HG03060 (cell line): Measurements from ENCODE around the gene LRRC38.
"Not testable (repeated sequence)": the region's sequence is repeated elsewhere in the genome, so short reads cannot be mapped to it uniquely, and the experiment has no call there.

Source experiments
- ATAC-seq: cut with Tn5 transposase; IDR thresholded peaks from one replicate; pipeline ENCODE4 v1.9.1; 2021; ENCODE audit warnings: low read depth, moderate number of reproducible peaks; ENCODE audit not compliant: unreplicated experiment

The LRRC38 gene, protein sequence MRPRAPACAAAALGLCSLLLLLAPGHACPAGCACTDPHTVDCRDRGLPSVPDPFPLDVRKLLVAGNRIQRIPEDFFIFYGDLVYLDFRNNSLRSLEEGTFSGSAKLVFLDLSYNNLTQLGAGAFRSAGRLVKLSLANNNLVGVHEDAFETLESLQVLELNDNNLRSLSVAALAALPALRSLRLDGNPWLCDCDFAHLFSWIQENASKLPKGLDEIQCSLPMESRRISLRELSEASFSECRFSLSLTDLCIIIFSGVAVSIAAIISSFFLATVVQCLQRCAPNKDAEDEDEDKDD

DNA sequence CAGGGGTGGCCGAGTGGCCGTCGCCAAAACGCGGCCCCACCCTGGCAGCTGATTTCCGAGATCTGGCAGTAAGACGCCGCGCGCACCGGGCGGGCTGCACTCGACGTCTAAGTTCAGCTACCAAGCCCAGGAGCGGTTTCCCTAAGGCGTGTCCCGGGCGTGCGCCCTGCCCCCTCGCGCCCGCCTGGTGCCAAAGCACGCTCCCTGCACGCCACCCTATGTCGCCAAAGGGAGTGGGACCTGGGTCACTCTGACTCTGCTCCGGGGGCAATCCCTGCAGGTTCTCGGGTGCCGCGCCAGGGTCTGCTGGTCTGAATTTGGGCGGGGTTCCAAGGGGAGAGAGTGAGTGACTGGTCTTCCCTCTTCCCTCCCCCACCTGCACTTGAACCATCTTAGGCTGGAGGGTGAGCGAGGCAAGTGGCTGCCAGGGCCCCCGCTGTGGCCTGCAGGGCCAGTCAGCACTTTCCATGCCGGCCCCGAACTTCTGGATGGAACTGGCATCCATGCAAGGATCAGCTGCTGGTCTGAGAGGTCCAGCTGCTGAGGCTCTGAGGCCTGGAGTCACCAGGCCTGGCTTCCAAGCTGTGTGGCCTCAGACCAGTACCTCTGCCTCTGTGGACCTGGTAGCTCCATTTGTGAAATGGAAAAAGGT lies at the start of gene LRRC38:
Gene LRRC38 (minus strand): TSS at position 109 of the 652 bp plus-strand sequence. CDS start 410 bp downstream, outside the sequence.
- no peak for ATAC-seq

GRCh38 chr1:13562981-13563380 lies 49.2 kb upstream of the LRRC38 start:
- not testable (repeated sequence) for ATAC-seq

DNA sequence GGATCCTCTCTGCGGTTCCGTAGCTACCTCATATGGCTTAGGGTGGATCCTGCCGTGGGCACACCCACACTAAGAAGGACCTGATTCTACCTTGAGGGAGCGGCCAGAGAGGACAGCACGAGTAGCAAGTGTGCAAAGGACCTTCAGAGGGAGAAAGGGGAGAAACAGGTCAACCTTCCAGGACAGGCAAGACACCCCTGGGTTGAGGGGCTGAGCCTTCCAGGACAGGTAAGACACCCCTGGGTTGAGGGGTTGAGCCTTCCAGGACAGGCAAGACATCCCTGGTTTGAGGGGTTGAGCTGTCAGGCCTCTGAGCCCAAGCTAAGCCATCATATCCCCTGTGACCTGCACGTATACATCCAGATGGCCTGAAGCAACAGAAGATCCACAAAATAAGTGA lies 46.7 kb upstream of the LRRC38 start:
- no peak for ATAC-seq

DNA sequence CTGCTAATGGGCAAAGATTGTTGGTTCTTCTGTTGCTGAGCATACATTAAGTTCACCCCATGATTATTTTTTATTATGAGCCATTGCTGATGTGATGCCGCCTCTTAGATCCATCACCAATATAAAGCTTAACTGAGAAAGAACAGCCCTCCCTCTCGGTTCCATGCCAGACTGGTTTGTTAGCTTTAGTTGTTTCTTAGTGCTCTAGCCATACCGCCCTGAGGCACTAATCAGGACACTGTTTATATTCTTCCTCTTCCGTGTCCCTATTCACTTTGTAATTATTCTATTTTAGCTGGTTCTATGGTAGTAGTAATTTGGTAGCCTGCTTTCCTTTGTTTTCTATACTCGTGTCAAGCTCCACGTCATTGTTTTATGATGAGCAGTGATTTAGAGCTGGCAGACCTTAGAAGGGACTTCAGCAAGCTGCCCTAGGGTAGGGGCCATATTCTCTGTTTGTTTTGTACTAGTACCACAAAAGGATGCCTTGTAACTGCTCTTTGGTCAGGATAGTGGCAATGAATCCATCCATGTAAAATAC lies 42.5 kb upstream of the LRRC38 start:
- no peak for ATAC-seq

- no peak for ATAC-seq
These were observed 41.0 kb upstream of the LRRC38 start for GRCh38 chr1:13554798-13555197.

GRCh38 chr1:13550663-13551062 lies 36.9 kb upstream of the LRRC38 start:
- ATAC-seq = no peak

GRCh38 chr1:13549521-13549920 lies 35.7 kb upstream of the LRRC38 start:
- ATAC-seq = no peak

DNA sequence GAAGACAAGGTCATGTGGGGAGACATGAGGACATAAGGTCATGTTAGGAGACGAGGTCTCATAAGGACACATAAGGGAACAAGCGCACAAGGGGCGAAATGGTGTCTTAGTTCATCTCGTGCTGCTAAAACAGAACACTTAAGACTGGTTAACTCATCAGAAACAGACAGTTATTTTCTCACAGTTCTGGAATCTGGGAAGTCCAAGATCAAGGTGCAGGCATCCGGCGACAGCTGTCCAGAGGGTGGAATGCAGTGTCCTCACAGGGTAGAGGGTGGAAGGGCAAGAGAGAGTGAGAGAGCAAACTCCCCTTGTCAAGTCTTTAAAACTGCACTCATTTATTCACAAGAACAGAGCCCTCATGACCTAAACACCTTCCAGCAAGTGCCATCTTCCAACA lies 35.2 kb upstream of the LRRC38 start:
- no peak for ATAC-seq

- no peak for ATAC-seq
These were observed 34.5 kb upstream of the LRRC38 start for GRCh38 chr1:13548281-13548680.

- ATAC-seq = no peak
These were observed 33.0 kb upstream of the LRRC38 start for GRCh38 chr1:13546791-13547190.

- no peak for ATAC-seq
These were observed 30.4 kb upstream of the LRRC38 start for GRCh38 chr1:13544221-13544556.

- no peak for ATAC-seq
These were observed 29.8 kb upstream of the LRRC38 start for GRCh38 chr1:13543451-13544220.

GRCh38 chr1:13541435-13542215 lies 27.8 kb upstream of the LRRC38 start:
- no peak for ATAC-seq

DNA sequence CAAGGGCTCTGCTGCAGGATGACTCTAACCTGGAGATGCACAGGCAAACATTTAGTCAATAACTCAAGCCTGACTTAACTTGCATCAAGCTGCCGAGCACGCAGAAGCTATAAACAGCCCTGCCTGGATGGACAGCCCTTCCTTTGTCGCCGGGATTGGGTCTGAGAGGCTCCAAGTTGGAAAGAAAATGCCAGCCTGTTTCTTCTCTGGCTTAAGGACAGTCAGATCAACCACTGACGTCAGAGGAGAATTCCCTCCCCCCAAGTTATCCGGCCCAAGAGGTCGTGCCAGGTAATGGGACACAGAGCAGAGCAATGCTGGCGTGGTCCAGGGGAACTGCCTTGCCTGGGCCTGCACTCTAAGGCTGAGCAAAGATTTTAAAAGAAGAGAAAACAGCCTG lies 27.1 kb upstream of the LRRC38 start:
- ATAC-seq = no peak

- ATAC-seq = no peak
These were observed 25.9 kb upstream of the LRRC38 start for GRCh38 chr1:13539683-13540082.

- ATAC-seq = no peak
These were observed 25.0 kb upstream of the LRRC38 start for GRCh38 chr1:13538832-13539231.

DNA sequence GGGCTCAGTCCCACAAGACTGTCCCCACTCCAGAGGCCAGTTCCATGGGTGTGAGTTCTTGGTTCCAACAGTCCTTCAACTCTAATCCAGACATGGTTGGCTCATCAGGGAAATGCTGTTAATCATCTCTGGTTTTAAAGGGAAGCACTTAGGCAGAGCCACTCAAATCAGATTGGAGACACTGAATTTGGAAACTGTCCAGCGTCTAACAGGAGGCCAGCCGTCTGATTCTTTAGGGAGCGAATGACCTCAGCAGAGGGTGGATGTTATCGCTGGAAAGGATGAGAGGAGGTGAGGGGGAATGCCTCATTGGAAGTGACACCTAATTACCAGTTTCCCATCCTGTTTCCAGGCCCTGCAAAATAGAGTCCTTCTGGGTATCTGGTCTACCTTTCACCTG lies 22.8 kb upstream of the LRRC38 start:
- no peak for ATAC-seq

DNA sequence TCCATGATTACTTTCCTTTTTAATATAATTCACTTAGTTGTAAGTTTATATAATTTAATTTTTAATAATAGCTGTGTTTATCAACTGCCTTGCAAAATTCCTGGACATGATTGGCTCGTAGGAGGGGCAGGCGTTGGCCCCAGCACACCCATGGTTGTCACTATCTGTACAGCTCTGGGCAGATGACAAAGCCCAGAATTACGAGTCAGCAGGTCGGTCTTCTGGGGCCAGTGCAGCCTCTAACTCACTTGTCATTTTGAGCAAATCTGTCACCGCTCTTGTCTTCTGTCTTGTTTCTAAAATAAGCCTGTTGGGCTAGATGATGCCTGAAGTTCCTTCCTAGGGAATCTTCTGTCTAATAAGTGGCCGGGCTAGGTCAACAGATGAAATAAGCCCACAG lies 21.4 kb upstream of the LRRC38 start:
- ATAC-seq = no peak

- no peak for ATAC-seq
These were observed 14.5 kb upstream of the LRRC38 start for GRCh38 chr1:13528320-13528719.

DNA sequence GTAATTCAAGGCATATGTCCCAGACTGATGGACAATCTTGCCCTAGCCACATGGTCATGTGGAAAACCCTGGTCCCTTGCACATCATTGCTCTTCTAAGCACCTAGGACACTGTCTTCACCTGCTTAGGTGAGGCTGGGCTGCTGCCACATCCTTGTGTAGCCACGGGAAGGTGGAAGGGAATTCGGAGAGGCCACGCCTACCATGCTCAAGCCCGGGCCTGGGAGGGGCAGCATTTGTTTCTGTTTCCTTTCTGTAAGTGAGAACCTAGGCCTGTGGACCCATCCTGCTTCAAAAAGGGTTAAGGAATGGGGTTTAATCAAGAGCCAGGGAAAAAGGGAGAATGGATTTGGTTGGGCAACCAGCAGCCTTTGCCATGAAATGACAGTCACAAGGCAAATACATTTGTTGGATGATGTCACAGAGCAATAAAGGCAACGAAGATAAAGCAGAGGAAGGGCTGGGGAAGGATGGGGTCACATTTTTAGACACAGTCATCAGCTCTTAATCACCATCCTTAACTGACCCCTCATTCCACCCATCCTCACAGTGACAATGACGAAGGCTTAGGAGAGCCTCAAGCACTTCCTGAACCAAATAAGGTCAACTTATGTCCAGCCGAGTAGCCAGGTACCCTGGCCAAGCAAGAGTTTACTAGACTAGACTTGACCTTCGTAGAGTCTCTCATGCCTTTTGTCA lies 10.1 kb upstream of the LRRC38 start:
- no peak for ATAC-seq
